ENCODE results near the gene ZMYND8.

GRCh38 chr20:47244451-47244850, 112.0 kb downstream of the ZMYND8 start:
- TF ChIP-seq, protein P1, sequence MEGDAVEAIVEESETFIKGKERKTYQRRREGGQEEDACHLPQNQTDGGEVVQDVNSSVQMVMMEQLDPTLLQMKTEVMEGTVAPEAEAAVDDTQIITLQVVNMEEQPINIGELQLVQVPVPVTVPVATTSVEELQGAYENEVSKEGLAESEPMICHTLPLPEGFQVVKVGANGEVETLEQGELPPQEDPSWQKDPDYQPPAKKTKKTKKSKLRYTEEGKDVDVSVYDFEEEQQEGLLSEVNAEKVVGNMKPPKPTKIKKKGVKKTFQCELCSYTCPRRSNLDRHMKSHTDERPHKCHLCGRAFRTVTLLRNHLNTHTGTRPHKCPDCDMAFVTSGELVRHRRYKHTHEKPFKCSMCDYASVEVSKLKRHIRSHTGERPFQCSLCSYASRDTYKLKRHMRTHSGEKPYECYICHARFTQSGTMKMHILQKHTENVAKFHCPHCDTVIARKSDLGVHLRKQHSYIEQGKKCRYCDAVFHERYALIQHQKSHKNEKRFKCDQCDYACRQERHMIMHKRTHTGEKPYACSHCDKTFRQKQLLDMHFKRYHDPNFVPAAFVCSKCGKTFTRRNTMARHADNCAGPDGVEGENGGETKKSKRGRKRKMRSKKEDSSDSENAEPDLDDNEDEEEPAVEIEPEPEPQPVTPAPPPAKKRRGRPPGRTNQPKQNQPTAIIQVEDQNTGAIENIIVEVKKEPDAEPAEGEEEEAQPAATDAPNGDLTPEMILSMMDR (IDR thresholded peaks at IDR 0.05) = no peak
- no peak for TF ChIP-seq POLR2A (IDR thresholded peaks at IDR 0.05)

Measured in testis (tissue), 2 donors.